ENCODE measurements around the gene TMEM121.
"Not testable (repeated sequence)": the region's sequence is repeated elsewhere in the genome, so short reads cannot be mapped to it uniquely, and the experiment has no call there.

Gene TMEM121

DNA sequence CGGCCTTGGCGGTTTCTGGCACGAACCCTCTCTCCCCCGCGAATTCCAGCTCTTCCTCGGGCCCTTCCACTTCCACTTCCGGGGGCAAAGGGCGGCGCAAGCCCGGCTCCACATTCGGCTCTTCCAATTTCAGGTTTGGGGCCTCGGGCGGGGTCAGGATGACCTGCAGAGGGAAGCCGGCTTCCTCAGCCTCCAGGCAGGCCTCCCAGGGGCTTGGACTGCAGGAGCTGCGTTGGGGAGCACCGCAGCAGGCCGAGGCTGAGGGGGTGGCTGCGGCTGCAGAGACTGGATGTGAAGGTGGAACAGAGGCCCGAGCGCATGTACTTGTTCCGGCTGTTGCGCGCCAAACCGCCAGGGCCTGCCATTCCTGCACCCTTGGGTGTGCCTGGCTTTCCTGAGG is 20.7 kb downstream of the TMEM121 start:
- not testable (repeated sequence) for DNase-seq (ENCODE audit: low read depth in 2 of 2)

DNA sequence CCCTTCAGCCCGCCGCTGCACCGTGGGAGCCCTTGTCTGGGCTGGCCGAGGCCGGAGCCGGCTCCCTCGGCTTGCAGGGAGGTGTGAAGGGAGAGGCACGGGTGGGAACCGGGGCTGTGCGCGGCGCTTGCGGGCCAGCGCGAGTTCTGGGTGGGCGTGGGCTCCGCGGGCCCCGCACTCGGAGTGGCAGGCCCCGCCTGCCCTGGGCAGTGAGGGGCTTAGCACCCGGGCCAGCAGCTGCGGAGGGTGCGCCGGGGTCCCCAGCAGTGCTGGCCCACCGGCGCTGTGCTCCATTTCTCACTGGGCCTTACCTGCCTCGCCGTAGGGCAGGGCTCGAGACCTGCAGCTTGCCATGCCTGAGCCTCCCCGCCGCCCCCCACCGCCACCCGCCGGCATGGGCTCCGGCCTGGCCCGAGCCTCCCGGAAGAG is 21.4 kb downstream of the TMEM121 start:
- DNase-seq (ENCODE audit: low read depth in 2 of 2), result no peak

DNA sequence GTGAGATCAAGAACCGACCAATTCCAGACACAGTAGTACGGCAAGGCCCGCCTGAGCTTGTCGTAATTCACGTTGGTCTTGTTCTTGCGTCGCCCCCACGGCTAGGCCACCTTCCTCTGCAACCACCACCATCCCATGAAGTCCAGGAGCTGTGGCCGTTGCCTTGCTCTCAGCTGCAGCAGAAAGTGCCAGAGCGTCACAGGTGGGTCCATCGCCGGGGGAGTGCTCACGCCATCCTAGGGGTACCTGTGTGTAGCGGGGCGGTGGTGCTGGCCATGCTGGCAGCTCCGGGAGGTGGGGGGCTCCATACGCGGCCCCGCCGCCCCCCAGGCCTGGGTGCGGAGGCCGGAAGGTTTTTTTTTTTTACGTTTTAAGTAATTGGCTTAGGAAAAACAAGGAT is 23.1 kb downstream of the TMEM121 start:
- no peak for DNase-seq (ENCODE audit: low read depth in 2 of 2)

DNA sequence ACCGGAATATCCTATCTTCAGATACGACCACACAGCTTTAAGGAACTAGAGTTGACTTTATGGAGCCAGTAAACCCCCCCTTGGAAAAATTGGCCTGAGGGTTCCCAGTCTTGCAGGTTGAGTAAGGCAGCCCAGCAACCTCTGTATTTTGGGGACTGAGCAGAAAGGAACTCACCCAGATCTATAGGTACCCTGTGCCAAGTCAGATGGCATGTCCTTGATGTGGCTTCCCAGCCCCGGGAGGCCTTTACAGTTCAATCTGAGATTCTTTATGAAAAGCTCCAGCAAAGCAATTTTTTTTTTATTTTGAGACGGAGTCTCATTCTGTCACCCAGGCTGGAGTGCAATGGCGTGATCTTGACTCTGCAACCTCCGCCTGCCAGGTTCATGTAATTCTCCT is 27.6 kb downstream of the TMEM121 start:
- DNase-seq (ENCODE audit: low read depth in 2 of 2), result no peak

GRCh38 chr14:105554523-105554922 is 28.1 kb downstream of the TMEM121 start:
- no peak for DNase-seq (ENCODE audit: low read depth in 2 of 2)

GRCh38 chr14:105557671-105558070 is 31.3 kb downstream of the TMEM121 start:
- DNase-seq (ENCODE audit: low read depth in 2 of 2), result not testable (repeated sequence)

DNA sequence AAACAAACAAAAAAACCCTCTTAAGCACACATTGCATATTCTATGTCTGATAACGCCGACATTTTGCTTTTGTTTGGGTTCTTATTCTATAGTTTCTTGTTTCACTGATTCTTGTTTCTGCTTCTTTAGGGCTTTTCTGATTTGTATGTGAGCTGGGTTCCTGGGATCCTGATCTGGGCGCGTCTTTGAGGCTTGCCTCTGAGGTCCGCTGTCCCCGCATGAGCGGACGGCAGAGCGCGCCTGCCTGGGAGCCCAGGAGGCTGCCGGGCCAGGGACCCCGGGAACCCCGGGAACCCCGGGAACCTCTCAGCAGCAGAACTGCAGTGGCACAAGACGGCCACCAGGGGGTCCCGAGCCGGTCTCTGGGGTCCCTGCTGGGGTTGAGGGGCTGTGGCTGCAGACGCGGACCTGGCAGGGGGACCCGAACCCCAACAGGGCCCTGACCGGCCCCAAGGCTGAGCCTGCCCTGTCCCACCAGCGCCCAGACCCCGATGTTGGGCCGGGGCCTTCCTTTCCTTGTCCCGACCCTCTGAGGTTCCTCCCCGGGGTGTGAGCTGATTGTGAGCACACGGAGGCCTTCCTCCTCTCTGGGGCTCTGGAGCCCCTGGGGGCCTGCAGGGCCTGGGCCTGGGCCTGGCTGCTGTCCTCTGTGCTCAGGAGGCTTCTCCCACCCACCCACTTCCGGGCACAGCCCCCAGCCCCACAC is 32.2 kb downstream of the TMEM121 start:
- not testable (repeated sequence) for DNase-seq (ENCODE audit: low read depth in 2 of 2)

DNA sequence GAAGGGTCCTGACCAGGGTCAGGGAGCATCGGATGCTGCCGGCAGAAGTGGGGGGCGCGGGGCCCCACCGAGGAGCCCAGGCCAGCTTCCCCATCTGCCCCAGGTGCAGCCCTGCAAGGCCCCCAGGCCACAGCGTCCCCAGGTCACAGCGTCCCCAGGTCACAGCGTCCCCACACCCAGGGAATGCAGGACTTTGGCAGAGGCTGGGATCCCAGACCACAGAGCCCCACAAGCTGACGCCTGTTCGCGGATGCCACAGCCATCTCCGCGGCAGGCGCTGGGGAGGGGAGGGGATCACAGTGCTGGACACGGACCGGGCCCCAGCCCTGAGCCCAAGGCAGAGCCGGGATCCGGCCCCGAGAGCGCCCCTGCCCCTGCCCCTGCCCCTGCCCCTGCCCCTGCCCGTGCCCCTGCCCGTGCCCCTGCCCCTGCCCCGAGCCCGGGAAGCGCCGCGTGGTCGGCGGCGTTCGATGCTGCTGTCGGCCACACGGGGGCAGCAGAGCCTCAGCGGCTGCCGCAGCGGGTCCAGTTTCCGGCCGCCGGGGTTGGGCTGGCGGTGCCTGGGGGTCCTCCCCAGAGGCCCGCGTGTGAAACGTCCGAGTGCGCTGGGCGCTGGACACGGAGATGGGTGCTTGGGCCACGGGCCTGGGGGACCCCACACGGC is 33.1 kb downstream of the TMEM121 start:
- DNase-seq (ENCODE audit: low read depth in 2 of 2), result not testable (repeated sequence)

- not testable (repeated sequence) for DNase-seq (ENCODE audit: low read depth in 2 of 2)
These were observed 33.8 kb downstream of the TMEM121 start for GRCh38 chr14:105560048-105560669.

GRCh38 chr14:105561345-105561744 is 35.0 kb downstream of the TMEM121 start:
- DNase-seq (ENCODE audit: low read depth in 2 of 2), result not testable (repeated sequence)

GRCh38 chr14:105562713-105563346 is 36.4 kb downstream of the TMEM121 start:
- no peak for DNase-seq (ENCODE audit: low read depth in 2 of 2)

- DNase-seq (ENCODE audit: low read depth in 2 of 2), result no peak
These were observed 37.0 kb downstream of the TMEM121 start for GRCh38 chr14:105563347-105563737.

GRCh38 chr14:105564536-105564935 is 38.2 kb downstream of the TMEM121 start:
- DNase-seq (ENCODE audit: low read depth in 2 of 2), result not testable (repeated sequence)

DNA sequence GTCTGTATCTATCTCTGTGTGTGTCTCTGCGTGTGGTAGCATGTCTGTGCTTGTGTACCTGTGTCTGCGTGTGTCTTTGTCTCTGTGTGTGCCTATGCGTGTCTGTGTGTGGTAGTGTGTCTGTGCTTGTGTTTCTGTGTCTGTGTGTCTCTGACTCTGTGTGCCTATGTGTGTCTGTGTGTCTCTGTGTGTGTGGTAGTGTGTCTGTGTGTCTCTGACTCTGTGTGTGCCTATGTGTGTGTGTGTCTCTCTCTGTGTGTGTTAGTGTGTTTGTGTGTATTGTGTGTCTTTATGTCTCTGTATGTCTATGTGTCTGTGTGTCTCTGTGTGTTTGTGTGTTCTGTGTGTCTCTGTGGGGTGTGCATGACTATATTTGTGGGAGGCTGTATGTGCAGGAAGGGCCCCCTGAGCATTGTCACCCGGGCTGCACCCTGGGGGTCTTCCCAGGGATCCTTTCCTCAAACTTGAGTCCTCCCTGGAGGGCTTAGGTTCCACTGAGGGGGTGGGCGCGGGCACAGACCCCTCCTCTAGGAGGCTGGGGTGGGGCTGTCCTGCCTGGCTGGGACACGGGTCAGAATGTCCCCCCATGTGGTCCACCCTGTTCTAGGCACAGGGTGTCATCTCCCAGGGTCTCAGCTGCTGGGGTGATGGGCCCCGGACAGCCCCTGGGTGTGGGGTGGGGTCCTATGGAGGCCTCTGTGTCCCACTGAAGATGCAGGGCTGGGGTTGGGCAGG is 39.0 kb downstream of the TMEM121 start:
- not testable (repeated sequence) for DNase-seq (ENCODE audit: low read depth in 2 of 2)

GRCh38 chr14:105566248-105567163 is 40.1 kb downstream of the TMEM121 start:
- not testable (repeated sequence) for DNase-seq (ENCODE audit: low read depth in 2 of 2)

GRCh38 chr14:105567164-105568103 is 41.1 kb downstream of the TMEM121 start:
- DNase-seq (ENCODE audit: low read depth in 2 of 2), result not testable (repeated sequence)

- not testable (repeated sequence) for DNase-seq (ENCODE audit: low read depth in 2 of 2)
These were observed 41.9 kb downstream of the TMEM121 start for GRCh38 chr14:105568140-105568843.

GRCh38 chr14:105568859-105569766 is 42.7 kb downstream of the TMEM121 start:
- no peak for DNase-seq (ENCODE audit: low read depth in 2 of 2)
